PC-3 (cell line): ENCODE measurements around the gene HHIPL1. TPM values are rescaled to one million over a fixed set of nuclear protein-coding genes. Genes with fewer than 3 reads are reported as not detected.

ENCODE experiments used
- ATAC-seq: fragments of 200-7000 bp; cut with Tn5 transposase; 2 replicates; pipeline ENCODE4 v1.9.1; 2020; ENCODE audit warnings: mild to moderate bottlenecking, moderate library complexity
- BruUV-seq: library from RNA; stranded (reverse); fragments of 400-500 nt; replicated peaks from 2 replicates; lab custom pipeline; 2021; lab: Mats Ljungman, UMichigan
- CTCF ChIA-PET: fragments of 300-600 bp; sonication (Branson Sonifier 250); formaldehyde crosslinking; loops from one replicate; lab custom pipeline; 2022; ENCODE audit warnings: antibody characterized with exemption; lab: Charles Lee
- POLR2A ChIA-PET: fragments of 300-600 bp; sonication (Branson Sonifier 250); formaldehyde crosslinking; loops from one replicate; lab custom pipeline; 2022; ENCODE audit warnings: antibody characterized with exemption; ENCODE audit not compliant: unreplicated experiment; lab: Charles Lee
- DNase-seq: peaks from one replicate; pipeline ENCODE4 v3.0.0-alpha.2; 2015
- H2AFZ ChIP-seq: fragments of 300-600 bp; sonication (generic); 2 replicates; pipeline ENCODE4 v1.6.0; 2016; ENCODE audit warnings: antibody characterized with exemption, low read length
- H3F3A ChIP-seq: fragments of 300-600 bp; sonication (generic); one replicate; pipeline ENCODE4 v1.6.0; 2017; ENCODE audit warnings: antibody characterized with exemption, low read length, control low read depth, mild to moderate bottlenecking; ENCODE audit not compliant: unreplicated experiment
- H3K27ac ChIP-seq: fragments of 300-600 bp; sonication (generic); 2 replicates; pipeline ENCODE4 v1.5.1; 2016; ENCODE audit warnings: mild to moderate bottlenecking, low read length
- H3K27me3 ChIP-seq: fragments of 300-600 bp; sonication (generic); 2 replicates; pipeline ENCODE4 v1.6.1; 2016; ENCODE audit warnings: low read length, mixed read lengths
- H3K36me3 ChIP-seq: fragments of 300-600 bp; sonication (generic); 2 replicates; pipeline ENCODE4 v1.6.1; 2016; ENCODE audit warnings: low read depth, mixed run types, low read length, mixed read lengths
- H3K4me1 ChIP-seq: fragments of 300-600 bp; sonication (generic); 2 replicates; pipeline ENCODE4 v1.5.1; 2016; ENCODE audit warnings: low read length; ENCODE audit not compliant: insufficient read depth
- H3K4me2 ChIP-seq: fragments of 300-600 bp; sonication (generic); 2 replicates; pipeline ENCODE4 v1.6.0; 2016; ENCODE audit warnings: low read length
- H3K4me3 ChIP-seq: fragments of 300-600 bp; sonication (generic); 2 replicates; pipeline ENCODE4 v1.5.1; 2016; ENCODE audit warnings: mild to moderate bottlenecking, low read length, mixed read lengths
- H3K79me2 ChIP-seq: fragments of 300-600 bp; sonication (generic); 2 replicates; pipeline ENCODE4 v1.6.1; 2017; ENCODE audit warnings: low read length, mixed read lengths
- H3K9ac ChIP-seq: fragments of 300-600 bp; sonication (generic); 2 replicates; pipeline ENCODE4 v1.6.0; 2016; ENCODE audit warnings: mild to moderate bottlenecking, low read length
- H3K9me2 ChIP-seq: fragments of 300-600 bp; sonication (generic); replicated peaks from 2 replicates; pipeline ENCODE4 v1.6.1; 2016; ENCODE audit warnings: mixed run types, low read length, mixed read lengths
- H3K9me3 ChIP-seq: fragments of 300-600 bp; sonication (generic); 2 replicates; pipeline ENCODE4 v1.6.1; 2016; ENCODE audit warnings: low read length, mixed read lengths
- H4K20me1 ChIP-seq: fragments of 300-600 bp; sonication (generic); 2 replicates; pipeline ENCODE4 v1.6.1; 2016; ENCODE audit warnings: low read length, mixed read lengths
- CTCF ChIP-seq: fragments of 300-600 bp; sonication (generic); conservative IDR thresholded peaks from 2 replicates; pipeline ENCODE4 v1.5.1; 2017; ENCODE audit warnings: antibody characterized with exemption, low read depth, mild to moderate bottlenecking, low read length
- EZH2 ChIP-seq: fragments of 300-600 bp; sonication (generic); IDR thresholded peaks from one replicate; pipeline ENCODE4 v1.6.1; 2017; ENCODE audit warnings: antibody characterized with exemption, mild to moderate bottlenecking, low read length; ENCODE audit not compliant: unreplicated experiment
- EZH2phosphoT487 ChIP-seq: fragments of 300-600 bp; sonication (generic); IDR thresholded peaks from 2 replicates; pipeline ENCODE4 v1.6.1; 2018; ENCODE audit warnings: mild to moderate bottlenecking, antibody characterized with exemption, low read length, borderline replicate concordance
- intact Hi-C: fragments of 100-400 bp; cut with micrococcal nuclease; formaldehyde crosslinking; loops from 2 replicates; pipeline ENCODE4 v1.9.0; 2023
- total RNA-seq: library from RNA; depleted of rRNA; stranded (reverse); fragments of >200 nt; gene quantifications from 2 replicates; pipeline ENCODE4 v1.2.3, GENCODE V29; 2014

HHIPL1 gene
- total RNA-seq, 1 experiment from 2014 or later, result 0.84 TPM

DNA sequence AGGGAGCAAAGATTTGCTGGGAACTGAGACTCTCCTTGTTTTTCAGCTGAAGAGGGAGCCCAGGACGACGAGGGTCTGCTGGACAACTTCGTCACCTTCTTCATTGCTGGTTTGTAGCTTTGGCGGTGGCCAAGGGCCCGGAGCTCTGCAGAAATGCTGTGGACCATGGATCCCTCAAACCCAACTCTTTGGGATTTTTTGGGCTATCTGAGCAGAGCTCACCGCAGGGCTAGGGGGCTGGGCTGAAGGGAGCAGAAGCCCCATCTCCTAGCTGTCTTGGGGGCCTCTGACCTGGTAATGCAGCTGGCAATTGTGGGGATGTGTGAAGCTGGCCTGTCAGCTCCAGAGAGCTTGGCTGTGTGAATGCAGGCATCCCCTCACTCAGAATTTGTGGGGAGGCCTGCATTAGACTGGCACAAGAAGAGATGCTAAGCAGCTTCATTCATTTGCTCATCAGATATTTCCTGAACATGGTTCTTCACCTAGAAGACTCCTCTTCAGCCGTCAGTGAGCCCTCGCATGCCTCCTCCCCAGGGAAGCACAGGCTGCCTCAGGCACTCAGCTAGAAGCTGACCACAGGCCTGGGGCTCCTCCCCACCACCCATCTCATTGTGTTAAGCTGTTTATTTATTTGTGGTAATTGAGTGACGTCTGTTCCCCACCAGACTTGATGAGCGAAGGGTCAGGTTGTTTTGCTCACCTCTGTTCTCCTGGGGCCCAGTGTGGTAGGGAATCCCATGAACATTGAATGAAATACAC lies 71.3 kb downstream of the HHIPL1 start:
- ChIA-PET CTCF (no interaction called here), POLR2A (no interaction called here)
- Histone ChIP-seq H3K9ac (no peak overlapping the region), H3F3A (no peaks in the 10 kb centered on the region), H3K4me3 (no peak overlapping the region), H2AFZ (no peak overlapping the region), H3K36me3 (no peaks in the 10 kb centered on the region), H3K27me3 (no peaks in the 10 kb centered on the region), H3K27ac (no peak overlapping the region), H4K20me1 (no peaks in the 10 kb centered on the region), H3K4me2 (no peak overlapping the region), H3K79me2 (no peaks in the 10 kb centered on the region), H3K4me1 (no peaks in the 10 kb centered on the region), H3K9me3 (no peaks in the 10 kb centered on the region), H3K9me2 (no peaks in the 10 kb centered on the region)
- ATAC-seq, result no peak
- no TSS peak for BruUV-seq
- DNase-seq, result no peak
- intact Hi-C loops, result no loop called here
- TF ChIP-seq EZH2, result no peak
- TF ChIP-seq EZH2phosphoT487, result no peak
- TF ChIP-seq CTCF, result no peak

DNA sequence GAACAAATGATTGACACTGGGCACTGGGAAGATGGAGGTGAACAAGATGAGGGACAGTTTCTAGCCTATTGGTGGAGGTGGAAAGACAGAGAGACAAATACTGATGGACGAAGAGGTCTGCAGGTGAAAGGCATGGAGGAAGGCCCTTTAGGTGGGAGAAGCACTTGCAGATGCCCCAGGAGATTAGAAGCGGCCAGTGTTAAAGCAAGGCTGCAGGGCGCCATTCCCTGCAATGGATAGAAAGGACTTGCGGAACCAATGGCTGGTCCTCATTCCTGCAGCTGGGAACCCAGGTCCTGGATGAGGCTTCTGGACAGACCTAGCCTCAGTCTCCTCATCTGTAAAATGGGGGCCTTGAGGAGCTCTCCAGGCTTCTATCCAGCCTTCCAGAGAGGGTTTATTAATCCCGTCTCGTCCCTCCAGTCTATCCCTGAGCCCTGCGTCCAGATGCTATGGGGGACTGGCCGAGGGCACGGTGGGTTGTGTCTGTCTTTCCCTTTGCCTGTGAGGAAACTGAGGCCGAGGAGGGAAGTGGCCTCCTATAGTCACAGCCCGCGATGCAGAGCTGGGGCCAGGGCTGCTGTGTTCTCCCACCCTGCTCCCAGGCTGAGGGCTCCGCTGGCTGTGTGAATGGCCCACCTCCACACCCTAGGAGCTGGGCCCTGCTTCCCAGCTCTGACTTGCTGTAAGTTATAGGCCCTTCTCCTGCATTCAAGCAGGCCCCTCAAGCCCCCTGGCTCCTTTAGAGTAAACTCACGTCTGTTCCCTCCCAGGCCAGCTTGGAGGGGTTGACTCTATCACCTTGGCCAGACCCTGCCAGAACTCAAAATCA lies 72.1 kb downstream of the HHIPL1 start:
- H3K9me3 ChIP-seq, result no peaks in the 10 kb centered on the region
- DNase-seq, result no peak
- H3K9ac ChIP-seq, result no peak overlapping the region
- no peaks in the 10 kb centered on the region for H3K27me3 ChIP-seq
- BruUV-seq, result no TSS peak
- H3K79me2 ChIP-seq, result no peaks in the 10 kb centered on the region
- no peak overlapping the region for H3K4me2 ChIP-seq
- no peak overlapping the region for H2AFZ ChIP-seq
- H4K20me1 ChIP-seq, result no peaks in the 10 kb centered on the region
- TF ChIP-seq EZH2 (no peak), CTCF (no peak), EZH2phosphoT487 (no peak)
- H3K4me1 ChIP-seq, result no peaks in the 10 kb centered on the region
- no peaks in the 10 kb centered on the region for H3K36me3 ChIP-seq
- no peak overlapping the region for H3K4me3 ChIP-seq
- no peaks in the 10 kb centered on the region for H3K9me2 ChIP-seq
- no peak for ATAC-seq
- no peaks in the 10 kb centered on the region for H3F3A ChIP-seq
- no peak overlapping the region for H3K27ac ChIP-seq
- ChIA-PET POLR2A (no interaction called here), CTCF (no interaction called here)
- intact Hi-C loops, result no loop called here

DNA sequence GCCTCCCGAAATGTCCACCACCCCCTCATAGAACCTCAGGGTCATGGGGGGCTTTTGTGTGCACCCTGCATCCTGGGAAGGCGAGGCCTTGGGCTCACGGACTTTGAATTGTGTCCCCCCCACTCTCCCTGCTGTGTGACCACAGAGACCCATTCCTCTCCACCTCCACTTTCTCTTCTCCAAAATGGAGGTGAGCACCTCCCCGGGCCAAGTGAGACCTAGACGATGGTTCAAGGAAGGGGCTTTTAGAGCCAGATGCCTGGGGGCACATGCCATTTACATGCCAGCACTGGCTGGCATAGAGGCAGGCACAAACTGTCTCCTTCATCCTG lies 72.7 kb downstream of the HHIPL1 start:
- no TSS peak for BruUV-seq
- intact Hi-C loops, result no loop called here

More for the DNA sequence above, 72.7 kb downstream of the HHIPL1 start:
- Histone ChIP-seq H3F3A (no peaks in the 10 kb centered on the region), H3K4me3 (no peak overlapping the region), H3K9ac (no peak overlapping the region), H3K79me2 (no peaks in the 10 kb centered on the region), H3K9me3 (no peaks in the 10 kb centered on the region), H2AFZ (no peak overlapping the region), H3K9me2 (no peaks in the 10 kb centered on the region), H3K27ac (no peak overlapping the region), H3K4me2 (no peak overlapping the region), H3K36me3 (no peaks in the 10 kb centered on the region), H4K20me1 (no peaks in the 10 kb centered on the region), H3K27me3 (no peaks in the 10 kb centered on the region), H3K4me1 (no peaks in the 10 kb centered on the region)
- ChIA-PET POLR2A (no interaction called here), CTCF (no interaction called here)
- DNase-seq, result no peak
- ATAC-seq, result no peak
- TF ChIP-seq CTCF, result no peak
- TF ChIP-seq EZH2, result no peak
